Kidney (tissue), 14 donors: ENCODE results near the gene DNM2. TPM values are rescaled to one million over a fixed set of nuclear protein-coding genes. Genes with fewer than 3 reads are reported as not detected.

Experiments used
- DNase-seq, 5 donors: peaks; one replicate each; pipeline ENCODE4 v3.0.0-alpha.2; 2013 to 2020
- FAIRE-seq: peaks from 2 replicates; lab custom pipeline; 2012; peaks lifted over from hg19 to GRCh38; lab: Jason Lieb, UNC
- H3K27ac ChIP-seq, 2 donors: one replicate each; pipeline ENCODE4 v1.7.0; 2013; ENCODE audit warnings: low read depth in 2 of 2, low read length in 2 of 2, inconsistent platforms in 1 of 2
- H3K27me3 ChIP-seq: one replicate; pipeline ENCODE4 v1.7.1; 2013; ENCODE audit warnings: low read length, inconsistent platforms; ENCODE audit not compliant: control insufficient read depth, insufficient read depth
- H3K36me3 ChIP-seq, 3 donors: one replicate each; pipeline versions ENCODE4 v1.7.0 to v1.7.1; 2013; ENCODE audit warnings: low read length in 3 of 3, control low read depth in 1 of 3, inconsistent platforms in 1 of 3; ENCODE audit not compliant: insufficient read depth in 3 of 3, control insufficient read depth in 2 of 3
- H3K4me1 ChIP-seq, 3 donors: one replicate each; pipeline versions ENCODE4 v1.7.0 to v1.7.1; 2013; ENCODE audit warnings: low read length in 3 of 3, inconsistent platforms in 1 of 3, low read depth in 1 of 3; ENCODE audit not compliant: control insufficient read depth in 2 of 3, insufficient read depth in 2 of 3
- H3K4me3 ChIP-seq, 3 donors: one replicate each; pipeline versions ENCODE4 v1.7.0 to v1.8.1; 2013; ENCODE audit warnings: low read length in 3 of 3, control low read depth in 1 of 3, inconsistent platforms in 1 of 3
- H3K9ac ChIP-seq, 3 donors: one replicate each; pipeline versions ENCODE4 v1.7.0 to v1.7.1; 2013; ENCODE audit warnings: low read length in 3 of 3, control low read depth in 1 of 3, inconsistent platforms in 1 of 3
- H3K9me3 ChIP-seq, 3 donors: one replicate each; pipeline versions ENCODE4 v1.7.0 to v1.7.1; 2013; ENCODE audit warnings: low read length in 3 of 3, control low read depth in 1 of 3, inconsistent platforms in 1 of 3; ENCODE audit not compliant: control insufficient read depth in 2 of 3, insufficient read depth in 1 of 3
- CTCF ChIP-seq: IDR thresholded peaks from 3 replicates; pipeline ENCODE4 v1.5.1; 2012; ENCODE audit warnings: mild to moderate bottlenecking, moderate library complexity, borderline replicate concordance; ENCODE audit not compliant: insufficient read depth; ENCODE audit errors: extremely low read depth
- intact Hi-C: fragments of 100-400 bp; cut with DNase I; formaldehyde crosslinking; loops from one replicate; pipeline ENCODE4 v1.11.1; 2022
- polyA plus RNA-seq: library from polyadenylated mRNA; stranded (reverse); fragments of 350-450 nt; fragmentation: Illumina TruSeq; extraction: RNeasy Lipid Tissue Mini Kit (QIAGEN cat#74804); gene quantifications from one replicate; pipeline ENCODE4 v1.2.3, GENCODE V29; 2014; ENCODE audit warnings: low read depth, low replicate concordance; ENCODE audit not compliant: insufficient read depth
- total RNA-seq: library from RNA; stranded (reverse); fragmentation: NEBNext Ultra II Directional; extraction: Animal tissue kit (Norgen Biotek cat#: 25700); gene quantifications from one replicate; pipeline ENCODE4 v1.2.1, GENCODE V29; 2021
- donor health status: control.
- donor health status: control.
- donor health status: control.
- donor health status: control.
- donor health status: control.
- donor health status: DM: yes; HTN: yes; CAD: no.
- donor health status: Normal renal cell carcinoma (clear cell type).

The DNM2 gene
- total and polyA plus RNA-seq, 2 donors from 2014 or later, result 79.0 to 226 TPM

DNA sequence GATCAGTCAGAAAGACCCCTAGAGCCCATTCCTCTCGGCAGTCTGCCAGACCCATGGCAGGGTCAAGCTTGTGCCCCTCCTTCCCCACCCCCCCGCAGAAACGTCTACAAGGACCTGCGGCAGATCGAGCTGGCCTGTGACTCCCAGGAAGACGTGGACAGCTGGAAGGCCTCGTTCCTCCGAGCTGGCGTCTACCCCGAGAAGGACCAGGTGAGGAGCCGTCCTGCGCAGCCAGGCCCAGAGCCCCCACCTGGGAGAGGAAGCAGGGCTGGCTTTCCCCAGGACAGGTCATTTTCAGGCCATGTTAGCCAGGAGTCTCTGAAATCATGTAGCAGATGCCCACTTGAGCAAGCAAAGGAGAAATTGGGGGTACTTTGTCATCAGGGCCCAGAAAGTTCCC is 105.8 kb downstream of the DNM2 start:
- TF ChIP-seq CTCF, result no peak
- Histone ChIP-seq H3K27ac (no peak overlapping the region), H3K27me3 (no peaks in the 10 kb centered on the region), H3K4me1 (no peaks in the 10 kb centered on the region), H3K4me3 (no peak overlapping the region), H3K9me3 (no peaks in the 10 kb centered on the region), H3K9ac (no peak overlapping the region), H3K36me3 (peaks cover 2 to 60% (median 35%) of the 10 kb centered on the region in 3 donors)
- DNase-seq (peak in 1 of 5 donors; percentile 70), FAIRE-seq (no peak)
- intact Hi-C loops, result no loop called here

DNA sequence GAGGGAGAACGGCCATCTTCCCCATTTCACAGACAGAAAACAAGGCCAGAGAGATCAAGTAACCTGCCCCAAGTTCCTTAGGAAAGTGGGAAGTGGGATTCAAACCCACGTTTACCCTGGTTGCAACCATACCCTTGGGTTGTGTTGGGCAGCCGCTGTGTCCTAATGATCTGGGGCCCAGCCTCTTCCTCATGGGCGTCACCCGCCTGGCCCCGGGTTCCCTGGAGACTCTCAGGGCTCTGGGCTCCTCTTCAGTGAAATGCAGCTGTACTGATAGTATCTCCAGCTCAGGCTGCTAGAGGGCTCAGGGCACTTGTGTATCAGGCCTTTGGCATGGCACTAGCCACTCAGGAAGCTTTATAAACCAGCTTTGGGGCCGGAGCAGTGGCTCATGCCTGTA is 108.4 kb downstream of the DNM2 start:
- FAIRE-seq (no peak), DNase-seq (peak in 1 of 5 donors; percentile 41)
- Histone ChIP-seq H3K36me3 (peaks cover 0 to 52% (median 20%) of the 10 kb centered on the region in 3 donors), H3K4me3 (no peak overlapping the region), H3K9ac (no peak overlapping the region), H3K27ac (no peak overlapping the region), H3K9me3 (no peaks in the 10 kb centered on the region), H3K27me3 (no peaks in the 10 kb centered on the region), H3K4me1 (no peaks in the 10 kb centered on the region)
- no peak for TF ChIP-seq CTCF
- intact Hi-C loops, result no loop called here

- Histone ChIP-seq H3K4me1 (no peaks in the 10 kb centered on the region), H3K36me3 (peaks cover 0 to 54% (median 18%) of the 10 kb centered on the region in 3 donors), H3K9me3 (no peaks in the 10 kb centered on the region), H3K27me3 (no peaks in the 10 kb centered on the region), H3K9ac (no peak overlapping the region), H3K4me3 (no peak overlapping the region), H3K27ac (no peak overlapping the region)
- DNase-seq, result peak in 1 of 5 donors; percentile 13
- intact Hi-C loops, result no loop called here
- FAIRE-seq, result no peak
- no peak for TF ChIP-seq CTCF
Measured at GRCh38 chr19:10826846-10827245, 109.0 kb downstream of the DNM2 start.
